Liver (tissue), 3 donors: ENCODE results near the gene HEATR3.

Source experiments
- CTCF ChIP-seq: fragments of 150-350 bp; IDR thresholded peaks from 2 replicates; pipeline ENCODE4 v1.5.1; 2017; ENCODE audit warnings: improper control_type of control experiment, low read depth, low read length; ENCODE audit not compliant: missing input control
- GABPA ChIP-seq, 2 donors: IDR thresholded peaks in 1 of 2; conservative IDR thresholded peaks in 1 of 2; 2 replicates each; pipeline ENCODE4 v1.6.1; 2016; ENCODE audit warnings: antibody characterized with exemption in 2 of 2, mild to moderate bottlenecking in 1 of 2, moderate library complexity in 1 of 2
- REST ChIP-seq: IDR thresholded peaks from 2 replicates; pipeline ENCODE4 v1.6.1; 2016; ENCODE audit warnings: antibody characterized with exemption, mild to moderate bottlenecking
- donor health status: healthy.
- donor health status: healthy.

DNA sequence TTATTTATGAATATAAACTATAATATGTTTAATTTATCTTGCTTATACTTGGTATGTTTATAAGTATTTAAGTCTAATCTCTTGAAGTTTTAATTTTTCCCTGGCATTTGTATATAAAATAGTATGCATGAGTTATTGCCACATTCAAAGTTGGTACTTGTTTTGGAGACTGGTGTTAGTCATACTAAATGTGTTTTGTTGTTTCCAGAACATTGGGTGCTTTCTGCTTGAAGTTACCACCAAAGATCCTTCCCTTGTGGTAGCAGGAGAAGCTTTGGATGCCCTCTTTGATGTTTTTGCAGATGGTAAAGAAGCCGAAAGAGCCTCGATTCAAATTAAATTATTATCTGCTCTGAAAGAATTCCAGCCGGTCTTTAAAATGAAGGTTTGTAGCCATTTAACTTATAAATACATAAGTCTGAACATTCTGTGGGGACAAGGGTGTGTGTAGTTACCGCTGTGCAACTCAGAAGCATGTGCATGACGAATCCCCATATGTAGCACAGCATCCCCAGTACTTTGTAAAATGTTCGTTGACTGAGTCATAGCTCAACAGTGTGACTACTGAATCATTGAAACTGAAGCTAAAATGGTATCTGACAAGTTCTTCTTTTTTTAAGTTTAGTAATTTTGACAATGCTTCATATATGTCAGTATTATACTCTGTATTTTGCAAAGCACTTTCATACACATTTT, 36.4 kb downstream of the HEATR3 start:
- TF ChIP-seq REST (no peak), CTCF (no peak), GABPA (IDR thresholded peaks at IDR 0.05 in 1 of 2, conservative IDR thresholded peaks at IDR 0.05 in 1 of 2) (no peak)
